Measurements from ENCODE around the gene GAS7.

GRCh38 chr17:9977180-9977575 is 221.2 kb downstream of the GAS7 start:
- TF ChIP-seq POLR2AphosphoS5 (IDR thresholded peaks at IDR 0.05) (no peak), CTCF (IDR thresholded peaks at IDR 0.05) (no peak)

Data from prostate gland (tissue), 2 donors.